K562 (cell line): ENCODE data around the gene CRABP2.

ENCODE experiments used
- ERF ChIP-seq: fragments of 450-650 bp; formaldehyde crosslinking; IDR thresholded peaks from 2 replicates; pipeline ENCODE4 v1.4.0; 2020; ENCODE audit warnings: mild to moderate bottlenecking, mixed read lengths
- EZH2 ChIP-seq: IDR thresholded peaks from 2 replicates; pipeline ENCODE4 v1.6.1; 2012; ENCODE audit warnings: low read depth, mild to moderate bottlenecking, inconsistent platforms, low read length, borderline replicate concordance
- L3MBTL2 ChIP-seq: fragments of 450-650 bp; IDR thresholded peaks from 2 replicates; pipeline ENCODE4 v1.6.1; 2016; ENCODE audit warnings: mild to moderate bottlenecking, moderate library complexity
- NFATC3 ChIP-seq: fragments of 450-650 bp; IDR thresholded peaks from 2 replicates; pipeline ENCODE4 v1.6.1; 2017; ENCODE audit warnings: mild to moderate bottlenecking
- POLR2AphosphoS2 ChIP-seq: IDR thresholded peaks from 2 replicates; pipeline ENCODE4 v1.6.1; 2012; ENCODE audit warnings: low read length, improper control_type of control experiment
- RAD51 ChIP-seq: fragments of 450-650 bp; IDR thresholded peaks from 2 replicates; pipeline ENCODE4 v1.7.1; 2016; ENCODE audit warnings: low read depth, mild to moderate bottlenecking, borderline replicate concordance
- RUNX1 ChIP-seq: sonication (generic); IDR thresholded peaks from 2 replicates; pipeline ENCODE4 v1.6.1; 2016; ENCODE audit warnings: antibody characterized with exemption, low read depth
- TFAM ChIP-seq: fragments of 250-450 bp; sonication (Bioruptor Pico); conservative IDR thresholded peaks from 2 replicates; pipeline ENCODE4 v1.5.0; 2021; ENCODE audit warnings: mild to moderate bottlenecking, moderate library complexity
- U2AF2 ChIP-seq: fragments of 200-400 bp; formaldehyde crosslinking; optimal IDR thresholded peaks from 2 replicates; pipeline ENCODE3; 2017; ENCODE audit warnings: low read depth, mild to moderate bottlenecking, low read length
- ZBED1 ChIP-seq: IDR thresholded peaks from 2 replicates; pipeline ENCODE4 v1.6.1; 2014
- ZNF695 ChIP-seq: fragments of 450-650 bp; formaldehyde crosslinking; IDR thresholded peaks from 2 replicates; pipeline ENCODE4 v1.4.0; 2020; ENCODE audit warnings: mild to moderate bottlenecking, moderate library complexity
- TF ChIP-seq, protein P1 (sequence below): fragments of 200-600 bp; sonication (generic); IDR thresholded peaks from one replicate; pipeline ENCODE4 v1.6.1; 2012; ENCODE audit warnings: mild to moderate bottlenecking, low read depth, low read length, inconsistent platforms
- TF ChIP-seq, protein P2 (sequence below): sonication (generic); formaldehyde crosslinking; IDR thresholded peaks from 2 replicates; pipeline ENCODE4 v1.8.1; 2023; ENCODE audit warnings: mild to moderate bottlenecking, missing genetic modification reagents
- TF ChIP-seq, protein P3 (sequence below), 3 experiments: IDR thresholded peaks in 2 of 3; conservative IDR thresholded peaks in 1 of 3; 2 replicates each; pipeline ENCODE4 v1.5.1; 2011 to 2012; ENCODE audit warnings: low read length in 3 of 3, mild to moderate bottlenecking in 3 of 3, control low read depth in 2 of 3, improper control_type of control experiment in 1 of 3, inconsistent platforms in 1 of 3, low read depth in 1 of 3, mixed read lengths in 1 of 3, moderate library complexity in 1 of 3; ENCODE audit not compliant: insufficient read depth in 2 of 3

DNA sequence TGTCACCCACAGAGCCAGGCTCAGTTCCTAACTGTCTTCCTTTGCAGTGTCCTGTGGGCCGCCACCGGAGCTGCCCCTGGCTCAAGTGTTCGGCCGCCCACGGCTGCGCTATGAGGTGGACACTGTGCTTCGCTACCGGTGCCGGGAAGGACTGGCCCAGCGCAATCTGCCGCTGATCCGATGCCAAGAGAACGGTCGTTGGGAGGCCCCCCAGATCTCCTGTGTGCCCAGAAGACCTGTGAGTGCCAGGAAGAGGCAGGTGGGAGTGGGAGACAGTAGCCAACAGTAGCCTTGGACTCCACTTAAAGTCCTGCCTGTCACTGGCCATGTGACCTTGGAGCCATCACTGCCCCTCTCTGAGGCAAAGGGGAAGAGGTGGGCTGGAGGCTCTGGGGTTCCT, 46.9 kb downstream of the CRABP2 start:
- TF ChIP-seq U2AF2 (no peak), RUNX1 (no peak), RAD51 (no peak), EZH2 (no peak), NFATC3 (no peak), POLR2AphosphoS2 (no peak), ZNF695 (CRISPR knock-in tag) (no peak), ZBED1 (no peak), ERF (no peak), TFAM (CRISPR knock-in tag) (no peak), L3MBTL2 (no peak)
- TF ChIP-seq, protein P1, sequence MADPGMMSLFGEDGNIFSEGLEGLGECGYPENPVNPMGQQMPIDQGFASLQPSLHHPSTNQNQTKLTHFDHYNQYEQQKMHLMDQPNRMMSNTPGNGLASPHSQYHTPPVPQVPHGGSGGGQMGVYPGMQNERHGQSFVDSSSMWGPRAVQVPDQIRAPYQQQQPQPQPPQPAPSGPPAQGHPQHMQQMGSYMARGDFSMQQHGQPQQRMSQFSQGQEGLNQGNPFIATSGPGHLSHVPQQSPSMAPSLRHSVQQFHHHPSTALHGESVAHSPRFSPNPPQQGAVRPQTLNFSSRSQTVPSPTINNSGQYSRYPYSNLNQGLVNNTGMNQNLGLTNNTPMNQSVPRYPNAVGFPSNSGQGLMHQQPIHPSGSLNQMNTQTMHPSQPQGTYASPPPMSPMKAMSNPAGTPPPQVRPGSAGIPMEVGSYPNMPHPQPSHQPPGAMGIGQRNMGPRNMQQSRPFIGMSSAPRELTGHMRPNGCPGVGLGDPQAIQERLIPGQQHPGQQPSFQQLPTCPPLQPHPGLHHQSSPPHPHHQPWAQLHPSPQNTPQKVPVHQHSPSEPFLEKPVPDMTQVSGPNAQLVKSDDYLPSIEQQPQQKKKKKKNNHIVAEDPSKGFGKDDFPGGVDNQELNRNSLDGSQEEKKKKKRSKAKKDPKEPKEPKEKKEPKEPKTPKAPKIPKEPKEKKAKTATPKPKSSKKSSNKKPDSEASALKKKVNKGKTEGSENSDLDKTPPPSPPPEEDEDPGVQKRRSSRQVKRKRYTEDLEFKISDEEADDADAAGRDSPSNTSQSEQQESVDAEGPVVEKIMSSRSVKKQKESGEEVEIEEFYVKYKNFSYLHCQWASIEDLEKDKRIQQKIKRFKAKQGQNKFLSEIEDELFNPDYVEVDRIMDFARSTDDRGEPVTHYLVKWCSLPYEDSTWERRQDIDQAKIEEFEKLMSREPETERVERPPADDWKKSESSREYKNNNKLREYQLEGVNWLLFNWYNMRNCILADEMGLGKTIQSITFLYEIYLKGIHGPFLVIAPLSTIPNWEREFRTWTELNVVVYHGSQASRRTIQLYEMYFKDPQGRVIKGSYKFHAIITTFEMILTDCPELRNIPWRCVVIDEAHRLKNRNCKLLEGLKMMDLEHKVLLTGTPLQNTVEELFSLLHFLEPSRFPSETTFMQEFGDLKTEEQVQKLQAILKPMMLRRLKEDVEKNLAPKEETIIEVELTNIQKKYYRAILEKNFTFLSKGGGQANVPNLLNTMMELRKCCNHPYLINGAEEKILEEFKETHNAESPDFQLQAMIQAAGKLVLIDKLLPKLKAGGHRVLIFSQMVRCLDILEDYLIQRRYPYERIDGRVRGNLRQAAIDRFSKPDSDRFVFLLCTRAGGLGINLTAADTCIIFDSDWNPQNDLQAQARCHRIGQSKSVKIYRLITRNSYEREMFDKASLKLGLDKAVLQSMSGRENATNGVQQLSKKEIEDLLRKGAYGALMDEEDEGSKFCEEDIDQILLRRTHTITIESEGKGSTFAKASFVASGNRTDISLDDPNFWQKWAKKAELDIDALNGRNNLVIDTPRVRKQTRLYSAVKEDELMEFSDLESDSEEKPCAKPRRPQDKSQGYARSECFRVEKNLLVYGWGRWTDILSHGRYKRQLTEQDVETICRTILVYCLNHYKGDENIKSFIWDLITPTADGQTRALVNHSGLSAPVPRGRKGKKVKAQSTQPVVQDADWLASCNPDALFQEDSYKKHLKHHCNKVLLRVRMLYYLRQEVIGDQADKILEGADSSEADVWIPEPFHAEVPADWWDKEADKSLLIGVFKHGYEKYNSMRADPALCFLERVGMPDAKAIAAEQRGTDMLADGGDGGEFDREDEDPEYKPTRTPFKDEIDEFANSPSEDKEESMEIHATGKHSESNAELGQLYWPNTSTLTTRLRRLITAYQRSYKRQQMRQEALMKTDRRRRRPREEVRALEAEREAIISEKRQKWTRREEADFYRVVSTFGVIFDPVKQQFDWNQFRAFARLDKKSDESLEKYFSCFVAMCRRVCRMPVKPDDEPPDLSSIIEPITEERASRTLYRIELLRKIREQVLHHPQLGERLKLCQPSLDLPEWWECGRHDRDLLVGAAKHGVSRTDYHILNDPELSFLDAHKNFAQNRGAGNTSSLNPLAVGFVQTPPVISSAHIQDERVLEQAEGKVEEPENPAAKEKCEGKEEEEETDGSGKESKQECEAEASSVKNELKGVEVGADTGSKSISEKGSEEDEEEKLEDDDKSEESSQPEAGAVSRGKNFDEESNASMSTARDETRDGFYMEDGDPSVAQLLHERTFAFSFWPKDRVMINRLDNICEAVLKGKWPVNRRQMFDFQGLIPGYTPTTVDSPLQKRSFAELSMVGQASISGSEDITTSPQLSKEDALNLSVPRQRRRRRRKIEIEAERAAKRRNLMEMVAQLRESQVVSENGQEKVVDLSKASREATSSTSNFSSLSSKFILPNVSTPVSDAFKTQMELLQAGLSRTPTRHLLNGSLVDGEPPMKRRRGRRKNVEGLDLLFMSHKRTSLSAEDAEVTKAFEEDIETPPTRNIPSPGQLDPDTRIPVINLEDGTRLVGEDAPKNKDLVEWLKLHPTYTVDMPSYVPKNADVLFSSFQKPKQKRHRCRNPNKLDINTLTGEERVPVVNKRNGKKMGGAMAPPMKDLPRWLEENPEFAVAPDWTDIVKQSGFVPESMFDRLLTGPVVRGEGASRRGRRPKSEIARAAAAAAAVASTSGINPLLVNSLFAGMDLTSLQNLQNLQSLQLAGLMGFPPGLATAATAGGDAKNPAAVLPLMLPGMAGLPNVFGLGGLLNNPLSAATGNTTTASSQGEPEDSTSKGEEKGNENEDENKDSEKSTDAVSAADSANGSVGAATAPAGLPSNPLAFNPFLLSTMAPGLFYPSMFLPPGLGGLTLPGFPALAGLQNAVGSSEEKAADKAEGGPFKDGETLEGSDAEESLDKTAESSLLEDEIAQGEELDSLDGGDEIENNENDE: no peak
- TF ChIP-seq, protein P2, sequence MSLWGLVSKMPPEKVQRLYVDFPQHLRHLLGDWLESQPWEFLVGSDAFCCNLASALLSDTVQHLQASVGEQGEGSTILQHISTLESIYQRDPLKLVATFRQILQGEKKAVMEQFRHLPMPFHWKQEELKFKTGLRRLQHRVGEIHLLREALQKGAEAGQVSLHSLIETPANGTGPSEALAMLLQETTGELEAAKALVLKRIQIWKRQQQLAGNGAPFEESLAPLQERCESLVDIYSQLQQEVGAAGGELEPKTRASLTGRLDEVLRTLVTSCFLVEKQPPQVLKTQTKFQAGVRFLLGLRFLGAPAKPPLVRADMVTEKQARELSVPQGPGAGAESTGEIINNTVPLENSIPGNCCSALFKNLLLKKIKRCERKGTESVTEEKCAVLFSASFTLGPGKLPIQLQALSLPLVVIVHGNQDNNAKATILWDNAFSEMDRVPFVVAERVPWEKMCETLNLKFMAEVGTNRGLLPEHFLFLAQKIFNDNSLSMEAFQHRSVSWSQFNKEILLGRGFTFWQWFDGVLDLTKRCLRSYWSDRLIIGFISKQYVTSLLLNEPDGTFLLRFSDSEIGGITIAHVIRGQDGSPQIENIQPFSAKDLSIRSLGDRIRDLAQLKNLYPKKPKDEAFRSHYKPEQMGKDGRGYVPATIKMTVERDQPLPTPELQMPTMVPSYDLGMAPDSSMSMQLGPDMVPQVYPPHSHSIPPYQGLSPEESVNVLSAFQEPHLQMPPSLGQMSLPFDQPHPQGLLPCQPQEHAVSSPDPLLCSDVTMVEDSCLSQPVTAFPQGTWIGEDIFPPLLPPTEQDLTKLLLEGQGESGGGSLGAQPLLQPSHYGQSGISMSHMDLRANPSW (CRISPR knock-in tag): no peak
- TF ChIP-seq, protein P3, sequence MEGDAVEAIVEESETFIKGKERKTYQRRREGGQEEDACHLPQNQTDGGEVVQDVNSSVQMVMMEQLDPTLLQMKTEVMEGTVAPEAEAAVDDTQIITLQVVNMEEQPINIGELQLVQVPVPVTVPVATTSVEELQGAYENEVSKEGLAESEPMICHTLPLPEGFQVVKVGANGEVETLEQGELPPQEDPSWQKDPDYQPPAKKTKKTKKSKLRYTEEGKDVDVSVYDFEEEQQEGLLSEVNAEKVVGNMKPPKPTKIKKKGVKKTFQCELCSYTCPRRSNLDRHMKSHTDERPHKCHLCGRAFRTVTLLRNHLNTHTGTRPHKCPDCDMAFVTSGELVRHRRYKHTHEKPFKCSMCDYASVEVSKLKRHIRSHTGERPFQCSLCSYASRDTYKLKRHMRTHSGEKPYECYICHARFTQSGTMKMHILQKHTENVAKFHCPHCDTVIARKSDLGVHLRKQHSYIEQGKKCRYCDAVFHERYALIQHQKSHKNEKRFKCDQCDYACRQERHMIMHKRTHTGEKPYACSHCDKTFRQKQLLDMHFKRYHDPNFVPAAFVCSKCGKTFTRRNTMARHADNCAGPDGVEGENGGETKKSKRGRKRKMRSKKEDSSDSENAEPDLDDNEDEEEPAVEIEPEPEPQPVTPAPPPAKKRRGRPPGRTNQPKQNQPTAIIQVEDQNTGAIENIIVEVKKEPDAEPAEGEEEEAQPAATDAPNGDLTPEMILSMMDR (IDR thresholded peaks at IDR 0.05 in 2 of 3, conservative IDR thresholded peaks at IDR 0.05 in 1 of 3; ENCODE audit: insufficient read depth in 2 of 3, low read depth in 1 of 3, low read length in 3 of 3): no peak
